Kidney (tissue), 14 donors: Measurements from ENCODE around the gene NAMPT. TPM values are rescaled to one million over a fixed set of nuclear protein-coding genes. Genes with fewer than 3 reads are reported as not detected.
"Not testable (repeated sequence)": the region's sequence is repeated elsewhere in the genome, so short reads cannot be mapped to it uniquely, and the experiment has no call there.

Source experiments
- DNase-seq, 5 donors: peaks; one replicate each; pipeline ENCODE4 v3.0.0-alpha.2; 2013 to 2020
- FAIRE-seq: peaks from 2 replicates; lab custom pipeline; 2012; peaks lifted over from hg19 to GRCh38; lab: Jason Lieb, UNC
- H3K27ac ChIP-seq, 2 donors: one replicate each; pipeline ENCODE4 v1.7.0; 2013; ENCODE audit warnings: low read depth in 2 of 2, low read length in 2 of 2, inconsistent platforms in 1 of 2
- H3K27me3 ChIP-seq: one replicate; pipeline ENCODE4 v1.7.1; 2013; ENCODE audit warnings: low read length, inconsistent platforms; ENCODE audit not compliant: control insufficient read depth, insufficient read depth
- H3K36me3 ChIP-seq, 3 donors: one replicate each; pipeline versions ENCODE4 v1.7.0 to v1.7.1; 2013; ENCODE audit warnings: low read length in 3 of 3, control low read depth in 1 of 3, inconsistent platforms in 1 of 3; ENCODE audit not compliant: insufficient read depth in 3 of 3, control insufficient read depth in 2 of 3
- H3K4me1 ChIP-seq, 3 donors: one replicate each; pipeline versions ENCODE4 v1.7.0 to v1.7.1; 2013; ENCODE audit warnings: low read length in 3 of 3, inconsistent platforms in 1 of 3, low read depth in 1 of 3; ENCODE audit not compliant: control insufficient read depth in 2 of 3, insufficient read depth in 2 of 3
- H3K4me3 ChIP-seq, 3 donors: one replicate each; pipeline versions ENCODE4 v1.7.0 to v1.8.1; 2013; ENCODE audit warnings: low read length in 3 of 3, control low read depth in 1 of 3, inconsistent platforms in 1 of 3
- H3K9ac ChIP-seq, 3 donors: one replicate each; pipeline versions ENCODE4 v1.7.0 to v1.7.1; 2013; ENCODE audit warnings: low read length in 3 of 3, control low read depth in 1 of 3, inconsistent platforms in 1 of 3
- H3K9me3 ChIP-seq, 3 donors: one replicate each; pipeline versions ENCODE4 v1.7.0 to v1.7.1; 2013; ENCODE audit warnings: low read length in 3 of 3, control low read depth in 1 of 3, inconsistent platforms in 1 of 3; ENCODE audit not compliant: control insufficient read depth in 2 of 3, insufficient read depth in 1 of 3
- CTCF ChIP-seq: IDR thresholded peaks from 3 replicates; pipeline ENCODE4 v1.5.1; 2012; ENCODE audit warnings: mild to moderate bottlenecking, moderate library complexity, borderline replicate concordance; ENCODE audit not compliant: insufficient read depth; ENCODE audit errors: extremely low read depth
- intact Hi-C: fragments of 100-400 bp; cut with DNase I; formaldehyde crosslinking; loops from one replicate; pipeline ENCODE4 v1.11.1; 2022
- polyA plus RNA-seq: library from polyadenylated mRNA; stranded (reverse); fragments of 350-450 nt; fragmentation: Illumina TruSeq; extraction: RNeasy Lipid Tissue Mini Kit (QIAGEN cat#74804); gene quantifications from one replicate; pipeline ENCODE4 v1.2.3, GENCODE V29; 2014; ENCODE audit warnings: low read depth, low replicate concordance; ENCODE audit not compliant: insufficient read depth
- total RNA-seq: library from RNA; stranded (reverse); fragmentation: NEBNext Ultra II Directional; extraction: Animal tissue kit (Norgen Biotek cat#: 25700); gene quantifications from one replicate; pipeline ENCODE4 v1.2.1, GENCODE V29; 2021
- donor health status: control.
- donor health status: control.
- donor health status: control.
- donor health status: control.
- donor health status: control.
- donor health status: DM: yes; HTN: yes; CAD: no.
- donor health status: Normal renal cell carcinoma (clear cell type).

NAMPT gene
- total and polyA plus RNA-seq, 2 donors from 2014 or later: 16.5 to 217 TPM

- Histone ChIP-seq H3K9me3 (no peaks in the 10 kb centered on the region), H3K9ac (no peak overlapping the region), H3K27ac (no peak overlapping the region), H3K4me1 (no peaks in the 10 kb centered on the region), H3K4me3 (no peak overlapping the region), H3K27me3 (no peaks in the 10 kb centered on the region), H3K36me3 (no peaks in the 10 kb centered on the region)
- intact Hi-C loops: no loop called here
- DNase-seq (no peak), FAIRE-seq (no peak)
- no peak for TF ChIP-seq CTCF
Observed at GRCh38 chr7:106326594-106327537, 42.1 kb upstream of the NAMPT start.

GRCh38 chr7:106324509-106324908 is 39.7 kb upstream of the NAMPT start:
- H3K4me3 ChIP-seq, H3K9me3 ChIP-seq, H3K27me3 ChIP-seq, H3K4me1 ChIP-seq, intact Hi-C loops, H3K36me3 ChIP-seq, FAIRE-seq, H3K27ac ChIP-seq, H3K9ac ChIP-seq, DNase-seq: not testable (repeated sequence)

GRCh38 chr7:106320254-106320770 is 35.5 kb upstream of the NAMPT start:
- not testable (repeated sequence) for DNase-seq, FAIRE-seq, H3K4me1 ChIP-seq

GRCh38 chr7:106318482-106318881 is 33.7 kb upstream of the NAMPT start:
- intact Hi-C loops: no loop called here
- no peak overlapping the region for H3K27ac ChIP-seq
- H3K4me3 ChIP-seq: no peak overlapping the region
- no peaks in the 10 kb centered on the region for H3K27me3 ChIP-seq
- no peaks in the 10 kb centered on the region for H3K36me3 ChIP-seq
- no peak for FAIRE-seq
- no peaks in the 10 kb centered on the region for H3K9me3 ChIP-seq
- H3K9ac ChIP-seq: no peak overlapping the region
- no peak for TF ChIP-seq CTCF
- no peak for DNase-seq
- H3K4me1 ChIP-seq: no peaks in the 10 kb centered on the region

More at GRCh38 chr7:106320254-106320770, 35.5 kb upstream of the NAMPT start:
- H3K4me3 ChIP-seq, H3K27me3 ChIP-seq, H3K27ac ChIP-seq, intact Hi-C loops, H3K9me3 ChIP-seq, H3K9ac ChIP-seq, H3K36me3 ChIP-seq: not testable (repeated sequence)
